GM21619 (cell line): ENCODE data around the gene SNX20.

Experiments used
- ATAC-seq: cut with Tn5 transposase; IDR thresholded peaks from one replicate; pipeline ENCODE4 v1.9.1; 2021; ENCODE audit not compliant: unreplicated experiment

Gene SNX20

GRCh38 chr16:50705436-50706110 lies 24.5 kb upstream of the SNX20 start:
- ATAC-seq = no peak

GRCh38 chr16:50704245-50704644 lies 23.1 kb upstream of the SNX20 start:
- no peak for ATAC-seq

- no peak for ATAC-seq
These were observed 21.6 kb upstream of the SNX20 start for GRCh38 chr16:50702725-50703124.

GRCh38 chr16:50699326-50700159 lies 18.4 kb upstream of the SNX20 start:
- ATAC-seq = no peak

GRCh38 chr16:50697881-50698767 lies 17.0 kb upstream of the SNX20 start:
- peak; percentile 43 for ATAC-seq

GRCh38 chr16:50697421-50697715 lies 16.3 kb upstream of the SNX20 start:
- ATAC-seq = no peak

GRCh38 chr16:50696575-50697420 lies 15.7 kb upstream of the SNX20 start:
- ATAC-seq = peak; percentile 51

- ATAC-seq = peak; percentile 26
These were observed 15.0 kb upstream of the SNX20 start for GRCh38 chr16:50696126-50696525.

GRCh38 chr16:50695017-50696000 lies 14.2 kb upstream of the SNX20 start:
- no peak for ATAC-seq

GRCh38 chr16:50694206-50694605 lies 13.1 kb upstream of the SNX20 start:
- ATAC-seq = no peak

- ATAC-seq = no peak
These were observed 12.1 kb upstream of the SNX20 start, which contains the start of gene NOD2 for GRCh38 chr16:50692999-50693781. Gene NOD2, plus strand, starts transcription at chr16:50693606. Its CDS starts 5,890 bp downstream, at chr16:50699496.

GRCh38 chr16:50692644-50692998 lies 11.5 kb upstream of the SNX20 start:
- no peak for ATAC-seq

GRCh38 chr16:50690177-50690576 lies 9.1 kb upstream of the SNX20 start:
- ATAC-seq = no peak

GRCh38 chr16:50688867-50689266 lies 7.8 kb upstream of the SNX20 start:
- ATAC-seq = no peak

GRCh38 chr16:50688083-50688482 lies 7.0 kb upstream of the SNX20 start:
- ATAC-seq = no peak

- ATAC-seq = no peak
These were observed 4.5 kb upstream of the SNX20 start for GRCh38 chr16:50685462-50686063.

- ATAC-seq = no peak
These were observed 3.8 kb upstream of the SNX20 start for GRCh38 chr16:50684823-50685461.
